K562 (cell line): ENCODE measurements around the gene MYL6B. TPM values are rescaled to one million over a fixed set of nuclear protein-coding genes. Genes with fewer than 3 reads are reported as not detected.
A peak's percentile ranks its signal among the peaks of the same experiment; 100 is the strongest.

Experiments used
- CGGBP1 ChIP-seq: fragments of 250-450 bp; sonication (Bioruptor Pico); IDR thresholded peaks from 2 replicates; pipeline ENCODE4 v1.9.0; 2021; ENCODE audit warnings: mild to moderate bottlenecking
- DNMT1 ChIP-seq: fragments of 450-650 bp; IDR thresholded peaks from 2 replicates; pipeline ENCODE4 v1.6.1; 2016; ENCODE audit warnings: antibody characterized with exemption, mild to moderate bottlenecking
- E2F1 ChIP-seq: sonication (generic); formaldehyde crosslinking; IDR thresholded peaks from 2 replicates; pipeline ENCODE4 v1.8.1; 2023; ENCODE audit warnings: mild to moderate bottlenecking, missing genetic modification reagents, moderate library complexity
- EP400 ChIP-seq: fragments of 450-650 bp; IDR thresholded peaks from 2 replicates; pipeline ENCODE4 v1.6.1; 2017; ENCODE audit warnings: antibody characterized with exemption, mild to moderate bottlenecking, moderate library complexity
- ETV6 ChIP-seq, 3 experiments: fragments of 150-350 bp in 1 of 3; sonication (generic) in 1 of 3; formaldehyde crosslinking in 1 of 3; IDR thresholded peaks; 2 replicates each; pipeline versions ENCODE4 v1.6.1 to v1.8.0; 2014 to 2022; ENCODE audit warnings: borderline replicate concordance in 2 of 3, low read depth in 2 of 3, antibody characterized with exemption in 1 of 3, low read length in 1 of 3, mild to moderate bottlenecking in 1 of 3, missing genetic modification reagents in 1 of 3
- FOXA3 ChIP-seq, 2 experiments: fragments of 450-650 bp in 1 of 2; sonication (generic) in 1 of 2; formaldehyde crosslinking; IDR thresholded peaks in 1 of 2; conservative IDR thresholded peaks in 1 of 2; 2 replicates each; pipeline versions ENCODE4 v1.4.0 to v1.8.0; 2020 to 2022; ENCODE audit warnings: mild to moderate bottlenecking in 2 of 2, missing genetic modification reagents in 1 of 2
- FOXP4 ChIP-seq: sonication (generic); formaldehyde crosslinking; IDR thresholded peaks from 2 replicates; pipeline ENCODE4 v1.8.0; 2022; ENCODE audit warnings: mild to moderate bottlenecking, missing genetic modification reagents, borderline replicate concordance
- HOXB6 ChIP-seq: fragments of 250-450 bp; sonication (Bioruptor Pico); IDR thresholded peaks from 2 replicates; pipeline ENCODE4 v1.5.1; 2022; ENCODE audit warnings: mild to moderate bottlenecking, borderline replicate concordance
- MAFF ChIP-seq: IDR thresholded peaks from 2 replicates; pipeline ENCODE4 v1.6.1; 2012; ENCODE audit warnings: low read length, improper control_type of control experiment
- PHB2 ChIP-seq: fragments of 450-650 bp; IDR thresholded peaks from 2 replicates; pipeline ENCODE4 v1.6.1; 2017; ENCODE audit warnings: low read depth
- POLR2A ChIP-seq: fragments of 450-650 bp; conservative IDR thresholded peaks from 2 replicates; pipeline ENCODE4 v1.6.1; 2016
- POU5F1 ChIP-seq: fragments of 150-350 bp; IDR thresholded peaks from 2 replicates; pipeline ENCODE4 v1.6.1; 2014; ENCODE audit warnings: borderline replicate concordance, low read length, low read depth, mild to moderate bottlenecking; ENCODE audit not compliant: partially characterized antibody
- RBFOX2 ChIP-seq: fragments of 200-400 bp; formaldehyde crosslinking; IDR thresholded peaks from 2 replicates; pipeline ENCODE4 v1.6.1; 2017; ENCODE audit warnings: low read depth, mild to moderate bottlenecking, low read length, moderate library complexity
- SPI1 ChIP-seq: IDR thresholded peaks from 2 replicates; pipeline ENCODE4 v1.6.1; 2011; ENCODE audit warnings: low read depth, low read length, control low read depth, borderline replicate concordance
- SREBF1 ChIP-seq: fragments of 150-350 bp; IDR thresholded peaks from 2 replicates; pipeline ENCODE4 v1.6.1; 2014; ENCODE audit warnings: antibody characterized with exemption, low read depth, low read length, borderline replicate concordance
- STAT6 ChIP-seq: sonication (generic); formaldehyde crosslinking; IDR thresholded peaks from 2 replicates; pipeline ENCODE4 v1.8.1; 2023; ENCODE audit warnings: mild to moderate bottlenecking, missing genetic modification reagents
- TRIM25 ChIP-seq: fragments of 450-650 bp; IDR thresholded peaks from 2 replicates; pipeline ENCODE4 v1.7.0; 2016; ENCODE audit warnings: borderline replicate concordance
- ZNF696 ChIP-seq: fragments of 250-450 bp; sonication (Bioruptor Pico); conservative IDR thresholded peaks from 2 replicates; pipeline ENCODE4 v1.4.0; 2020; ENCODE audit warnings: mild to moderate bottlenecking, moderate library complexity
- ZNF785 ChIP-seq: fragments of 250-450 bp; sonication (Bioruptor Pico); IDR thresholded peaks from 2 replicates; pipeline ENCODE4 v1.4.0; 2020; ENCODE audit warnings: mild to moderate bottlenecking
- polyA plus RNA-seq, 8 experiments: library from polyadenylated mRNA; depleted of rRNA in 4 of 8; stranded (reverse) in 5 of 8; unstranded in 3 of 8; fragments of >200 nt; fragmentation: Nextera tagmentation in 2 of 8; fragmentation: Illumina TruSeq in 1 of 8; extraction: Ambion mirVana in 2 of 8; extraction: Trizol in 1 of 8; gene quantifications; 2 replicates each; pipeline versions ENCODE4 v1.2.1 to v1.2.3, GENCODE V29; 2011 to 2014; ENCODE audit warnings: inconsistent platforms in 1 of 8, missing spikeins in 1 of 8
- total RNA-seq, 7 experiments: library from RNA; depleted of rRNA in 6 of 7; stranded (reverse); fragments of >200 nt in 6 of 7; fragmentation: Illumina TruSeq in 2 of 7; extraction: Trizol in 2 of 7; gene quantifications; 2 replicates each; pipeline versions ENCODE4 v1.2.1 to v1.2.3, GENCODE V29; 2011 to 2021; ENCODE audit warnings: low replicate concordance in 1 of 7

Gene MYL6B
- total and polyA plus RNA-seq, 9 of the 15 experiments (the other 6 are each of a cell fraction or from before 2014, with no cell fraction given) = 42.8 to 77.3 (median 68.6) TPM

GRCh38 chr12:56189918-56190694 lies 37.7 kb downstream of the MYL6B start (continued):
- TF ChIP-seq EP400 (peak; percentile 74), ETV6 (IDR thresholded peaks at IDR 0.05; ENCODE audit: borderline replicate concordance in 1 of 2, low read depth in 2 of 2, low read length in 1 of 2) (no peak), ETV6 (CRISPR knock-in tag; IDR thresholded peaks at IDR 0.05; ENCODE audit: borderline replicate concordance) (no peak), SREBF1 (peak; percentile 36; the same call in 1 of the 2 replicates), MAFF (no peak), PHB2 (no peak), CGGBP1 (CRISPR knock-in tag) (no peak), HOXB6 (no peak), RBFOX2 (peak; percentile 74), ZNF696 (CRISPR knock-in tag) (no peak), FOXP4 (CRISPR knock-in tag) (no peak), POLR2A (peak; percentile 68), ZNF785 (no peak), FOXA3 (CRISPR knock-in tag; conservative IDR thresholded peaks at IDR 0.05 in 1 of 2, IDR thresholded peaks at IDR 0.05 in 1 of 2) (no peak), SPI1 (no peak), E2F1 (CRISPR knock-in tag) (no peak), STAT6 (no peak), TRIM25 (0 out of 2 replicates have a peak, but pooled peaks have one; percentile 54), POU5F1 (no peak), DNMT1 (no peak)
